Astrocyte of the spinal cord (primary cell): ENCODE results near the gene PACSIN1.

Experiments used
- DNase-seq: peaks from one replicate; pipeline ENCODE4 v3.0.0; 2011; ENCODE audit warnings: low read depth, low spot score
- H3K4me3 ChIP-seq: 2 replicates; pipeline ENCODE4 v1.5.1; 2011; ENCODE audit warnings: low read depth, mild to moderate bottlenecking, low read length, moderate library complexity
- CTCF ChIP-seq: IDR thresholded peaks from 2 replicates; pipeline ENCODE4 v1.5.1; 2012; ENCODE audit warnings: low read depth, mild to moderate bottlenecking, low read length, inconsistent platforms
- in situ Hi-C: cut with HindIII; loops from 2 replicates; pipeline ENCODE4 v1.10.0; 2017; ENCODE audit warnings: low sequenced_read_pairs

The PACSIN1 gene

GRCh38 chr6:34463849-34464248 is 2.0 kb upstream of the PACSIN1 start:
- H3K4me3 ChIP-seq = no peak overlapping the region
- no peak for DNase-seq
- in situ Hi-C loops = no loop called here
- TF ChIP-seq CTCF = no peak

GRCh38 chr6:34466242-34467185 is 638 bp downstream of the PACSIN1 start:
- DNase-seq = no peak
- no peak overlapping the region for H3K4me3 ChIP-seq
- TF ChIP-seq CTCF = no peak
- in situ Hi-C loops = no loop called here

GRCh38 chr6:34468378-34468892 is 2.6 kb downstream of the PACSIN1 start:
- TF ChIP-seq CTCF = no peak
- in situ Hi-C loops = no loop called here
- no peak overlapping the region for H3K4me3 ChIP-seq
- no peak for DNase-seq

- H3K4me3 ChIP-seq = no peak overlapping the region
- DNase-seq = no peak
- in situ Hi-C loops = no loop called here
- TF ChIP-seq CTCF = no peak
Observed at GRCh38 chr6:34469499-34469898, 3.6 kb downstream of the PACSIN1 start.

- in situ Hi-C loops = no loop called here
- no peak for TF ChIP-seq CTCF
- DNase-seq = no peak
- no peak overlapping the region for H3K4me3 ChIP-seq
Observed at GRCh38 chr6:34472425-34472824, 6.5 kb downstream of the PACSIN1 start.

GRCh38 chr6:34473967-34474366 is 8.1 kb downstream of the PACSIN1 start:
- TF ChIP-seq CTCF = no peak
- no peak for DNase-seq
- H3K4me3 ChIP-seq = no peak overlapping the region
- in situ Hi-C loops = no loop called here
